WTC11 (cell line): ENCODE measurements around the gene PPP1R12A. TPM values are rescaled to one million over a fixed set of nuclear protein-coding genes. Genes with fewer than 3 reads are reported as not detected.

Experiments
- ATAC-seq: fragments of 200-7000 bp; cut with Tn5 transposase; 2 replicates; pipeline ENCODE4 v1.10.0; 2021; ENCODE audit warnings: mild to moderate bottlenecking, moderate library complexity
- CTCF ChIA-PET: fragments of 300-600 bp; sonication (Branson Sonifier 250); formaldehyde crosslinking; loops from one replicate; lab custom pipeline; 2021; ENCODE audit warnings: antibody characterized with exemption; lab: Charles Lee
- POLR2A ChIA-PET: fragments of 350-600 bp; sonication (Branson Sonifier 250); formaldehyde crosslinking; loops from one replicate; lab custom pipeline; 2021; ENCODE audit warnings: antibody characterized with exemption; lab: Charles Lee
- DNase-seq: peaks from one replicate; pipeline ENCODE4 v3.0.0; 2021; ENCODE audit warnings: low spot score
- H3K27ac Mint-ChIP-seq: 2 replicates; pipeline ENCODE4 v1.8.0; 2021; ENCODE audit warnings: mixed read lengths
- H3K27me3 Mint-ChIP-seq: 2 replicates; pipeline ENCODE4 v1.8.0; 2021; ENCODE audit warnings: low read depth, mild to moderate bottlenecking, moderate library complexity, mixed read lengths
- H3K36me3 Mint-ChIP-seq: 2 replicates; pipeline ENCODE4 v1.8.0; 2021; ENCODE audit warnings: mixed read lengths
- H3K4me1 Mint-ChIP-seq: 2 replicates; pipeline ENCODE4 v1.8.0; 2022; ENCODE audit warnings: mixed read lengths
- H3K4me3 Mint-ChIP-seq: 2 replicates; pipeline ENCODE4 v1.8.0; 2021; ENCODE audit warnings: mild to moderate bottlenecking, moderate library complexity, mixed read lengths
- H3K9me3 Mint-ChIP-seq: 2 replicates; pipeline ENCODE4 v1.8.0; 2021; ENCODE audit warnings: mixed read lengths
- CREB1 ChIP-seq: sonication (generic); formaldehyde crosslinking; IDR thresholded peaks from 2 replicates; pipeline ENCODE4 v1.8.0; 2023; ENCODE audit warnings: mild to moderate bottlenecking, missing genetic modification reagents
- CREM ChIP-seq: sonication (generic); formaldehyde crosslinking; IDR thresholded peaks from 2 replicates; pipeline ENCODE4 v1.8.1; 2022; ENCODE audit warnings: mild to moderate bottlenecking, missing genetic modification reagents, moderate library complexity
- ESRRA ChIP-seq: sonication (generic); formaldehyde crosslinking; IDR thresholded peaks from 2 replicates; pipeline ENCODE4 v1.8.1; 2022; ENCODE audit warnings: mild to moderate bottlenecking, missing genetic modification reagents, borderline replicate concordance
- GTF2I ChIP-seq: fragments of 250-450 bp; sonication (Bioruptor Pico); conservative IDR thresholded peaks from 2 replicates; pipeline ENCODE4 v1.4.0; 2021; ENCODE audit warnings: mild to moderate bottlenecking
- MXD4 ChIP-seq: fragments of 250-450 bp; sonication (Bioruptor Pico); IDR thresholded peaks from 2 replicates; pipeline ENCODE4 v1.8.0; 2021; ENCODE audit warnings: mild to moderate bottlenecking, moderate library complexity, borderline replicate concordance
- NFYB ChIP-seq: sonication (generic); formaldehyde crosslinking; conservative IDR thresholded peaks from 2 replicates; pipeline ENCODE4 v1.8.0; 2022; ENCODE audit warnings: low read depth, missing genetic modification reagents
- NR2C2 ChIP-seq: sonication (generic); formaldehyde crosslinking; IDR thresholded peaks from 2 replicates; pipeline ENCODE4 v1.8.0; 2022; ENCODE audit warnings: mild to moderate bottlenecking, missing genetic modification reagents
- NR3C1 ChIP-seq: sonication (generic); formaldehyde crosslinking; conservative IDR thresholded peaks from 2 replicates; pipeline ENCODE4 v1.8.1; 2023; ENCODE audit warnings: low read depth, mild to moderate bottlenecking, missing genetic modification reagents
- PRRX2 ChIP-seq: fragments of 250-450 bp; sonication (Bioruptor Pico); IDR thresholded peaks from 2 replicates; pipeline ENCODE4 v1.8.0; 2021; ENCODE audit warnings: mild to moderate bottlenecking
- SMAD4 ChIP-seq: sonication (generic); formaldehyde crosslinking; IDR thresholded peaks from 2 replicates; pipeline ENCODE4 v1.8.0; 2022; ENCODE audit warnings: mild to moderate bottlenecking, missing genetic modification reagents
- ZNF232 ChIP-seq: sonication (generic); formaldehyde crosslinking; IDR thresholded peaks from 2 replicates; pipeline ENCODE4 v1.8.0; 2022; ENCODE audit warnings: mild to moderate bottlenecking, missing genetic modification reagents
- ZNF671 ChIP-seq: fragments of 250-450 bp; sonication (Bioruptor Pico); IDR thresholded peaks from 2 replicates; pipeline ENCODE4 v1.8.0; 2021; ENCODE audit warnings: mild to moderate bottlenecking
- total RNA-seq: library from RNA; stranded (reverse); gene quantifications from 3 replicates; pipeline ENCODE4 v1.2.3, GENCODE V29; 2021
- TF ChIP-seq, protein P1 (sequence below): fragments of 250-450 bp; sonication (Bioruptor Pico); IDR thresholded peaks from 2 replicates; pipeline ENCODE4 v1.9.0; 2021; ENCODE audit warnings: mild to moderate bottlenecking
- TF ChIP-seq, protein P2 (sequence below): sonication (generic); formaldehyde crosslinking; IDR thresholded peaks from 2 replicates; pipeline ENCODE4 v1.8.1; 2023; ENCODE audit warnings: mild to moderate bottlenecking, missing genetic modification reagents, moderate library complexity
- TF ChIP-seq, protein P3 (sequence below): sonication (generic); formaldehyde crosslinking; IDR thresholded peaks from 2 replicates; pipeline ENCODE4 v1.8.1; 2023; ENCODE audit warnings: mild to moderate bottlenecking, missing genetic modification reagents
- TF ChIP-seq, protein P4 (sequence below): sonication (generic); formaldehyde crosslinking; IDR thresholded peaks from 2 replicates; pipeline ENCODE4 v1.8.1; 2022; ENCODE audit warnings: missing genetic modification reagents, borderline replicate concordance
- TF ChIP-seq, protein P5 (sequence below): sonication (generic); formaldehyde crosslinking; conservative IDR thresholded peaks from 2 replicates; pipeline ENCODE4 v1.8.1; 2022; ENCODE audit warnings: mild to moderate bottlenecking, missing genetic modification reagents
- TF ChIP-seq, protein P6 (sequence below): fragments of 250-450 bp; sonication (Bioruptor Pico); IDR thresholded peaks from 2 replicates; pipeline ENCODE4 v1.9.0; 2021; ENCODE audit warnings: moderate library complexity, mild to moderate bottlenecking, inconsistent platforms, borderline replicate concordance
- TF ChIP-seq, protein P7 (sequence below): sonication (generic); formaldehyde crosslinking; IDR thresholded peaks from 2 replicates; pipeline ENCODE4 v1.8.0; 2022; ENCODE audit warnings: missing genetic modification reagents

The PPP1R12A gene
- total RNA-seq, 1 experiment from 2014 or later = 83.8 TPM

DNA sequence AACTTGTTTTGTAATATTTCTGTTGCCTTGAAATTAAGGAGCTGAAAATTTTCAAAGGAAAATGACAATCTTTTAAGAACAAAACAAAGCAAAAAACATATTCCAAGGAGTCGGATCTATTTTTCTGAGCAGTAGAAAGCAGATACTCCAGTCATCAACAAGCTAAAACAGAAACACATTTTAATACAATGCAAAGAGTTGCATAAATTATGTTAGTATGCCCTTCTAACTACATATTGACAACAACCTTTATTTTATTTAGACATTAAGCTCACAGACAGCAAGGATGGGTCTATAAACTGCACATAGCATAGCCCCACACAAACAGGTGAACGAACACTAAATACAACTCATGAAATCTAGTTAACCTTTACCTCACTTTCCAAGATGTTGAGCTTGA, 106.0 kb downstream of the PPP1R12A start:
- ATAC-seq (no peak), DNase-seq (no peak)
- ChIA-PET POLR2A (no interaction called here), CTCF (no interaction called here)
- Mint-ChIP-seq H3K27ac (no peak overlapping the region), H3K4me3 (no peak overlapping the region), H3K9me3 (no peaks in the 10 kb centered on the region), H3K36me3 (no peaks in the 10 kb centered on the region), H3K27me3 (no peaks in the 10 kb centered on the region), H3K4me1 (peaks cover 11% of the 10 kb centered on the region)
- TF ChIP-seq ZNF232 (CRISPR knock-in tag) = no peak
- TF ChIP-seq NR2C2 (CRISPR knock-in tag) = no peak
- TF ChIP-seq, protein P1, sequence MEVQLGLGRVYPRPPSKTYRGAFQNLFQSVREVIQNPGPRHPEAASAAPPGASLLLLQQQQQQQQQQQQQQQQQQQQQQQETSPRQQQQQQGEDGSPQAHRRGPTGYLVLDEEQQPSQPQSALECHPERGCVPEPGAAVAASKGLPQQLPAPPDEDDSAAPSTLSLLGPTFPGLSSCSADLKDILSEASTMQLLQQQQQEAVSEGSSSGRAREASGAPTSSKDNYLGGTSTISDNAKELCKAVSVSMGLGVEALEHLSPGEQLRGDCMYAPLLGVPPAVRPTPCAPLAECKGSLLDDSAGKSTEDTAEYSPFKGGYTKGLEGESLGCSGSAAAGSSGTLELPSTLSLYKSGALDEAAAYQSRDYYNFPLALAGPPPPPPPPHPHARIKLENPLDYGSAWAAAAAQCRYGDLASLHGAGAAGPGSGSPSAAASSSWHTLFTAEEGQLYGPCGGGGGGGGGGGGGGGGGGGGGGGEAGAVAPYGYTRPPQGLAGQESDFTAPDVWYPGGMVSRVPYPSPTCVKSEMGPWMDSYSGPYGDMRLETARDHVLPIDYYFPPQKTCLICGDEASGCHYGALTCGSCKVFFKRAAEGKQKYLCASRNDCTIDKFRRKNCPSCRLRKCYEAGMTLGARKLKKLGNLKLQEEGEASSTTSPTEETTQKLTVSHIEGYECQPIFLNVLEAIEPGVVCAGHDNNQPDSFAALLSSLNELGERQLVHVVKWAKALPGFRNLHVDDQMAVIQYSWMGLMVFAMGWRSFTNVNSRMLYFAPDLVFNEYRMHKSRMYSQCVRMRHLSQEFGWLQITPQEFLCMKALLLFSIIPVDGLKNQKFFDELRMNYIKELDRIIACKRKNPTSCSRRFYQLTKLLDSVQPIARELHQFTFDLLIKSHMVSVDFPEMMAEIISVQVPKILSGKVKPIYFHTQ (CRISPR knock-in tag) = no peak
- TF ChIP-seq CREB1 (CRISPR knock-in tag) = no peak
- no peak for TF ChIP-seq PRRX2 (CRISPR knock-in tag)
- no peak for TF ChIP-seq GTF2I (CRISPR knock-in tag)
- TF ChIP-seq ESRRA (CRISPR knock-in tag) = no peak
- TF ChIP-seq CREM = no peak
- no peak for TF ChIP-seq SMAD4
- no peak for TF ChIP-seq NR3C1 (CRISPR knock-in tag)
- TF ChIP-seq, protein P2, sequence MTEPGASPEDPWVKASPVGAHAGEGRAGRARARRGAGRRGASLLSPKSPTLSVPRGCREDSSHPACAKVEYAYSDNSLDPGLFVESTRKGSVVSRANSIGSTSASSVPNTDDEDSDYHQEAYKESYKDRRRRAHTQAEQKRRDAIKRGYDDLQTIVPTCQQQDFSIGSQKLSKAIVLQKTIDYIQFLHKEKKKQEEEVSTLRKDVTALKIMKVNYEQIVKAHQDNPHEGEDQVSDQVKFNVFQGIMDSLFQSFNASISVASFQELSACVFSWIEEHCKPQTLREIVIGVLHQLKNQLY (CRISPR knock-in tag) = no peak
- TF ChIP-seq, protein P3, sequence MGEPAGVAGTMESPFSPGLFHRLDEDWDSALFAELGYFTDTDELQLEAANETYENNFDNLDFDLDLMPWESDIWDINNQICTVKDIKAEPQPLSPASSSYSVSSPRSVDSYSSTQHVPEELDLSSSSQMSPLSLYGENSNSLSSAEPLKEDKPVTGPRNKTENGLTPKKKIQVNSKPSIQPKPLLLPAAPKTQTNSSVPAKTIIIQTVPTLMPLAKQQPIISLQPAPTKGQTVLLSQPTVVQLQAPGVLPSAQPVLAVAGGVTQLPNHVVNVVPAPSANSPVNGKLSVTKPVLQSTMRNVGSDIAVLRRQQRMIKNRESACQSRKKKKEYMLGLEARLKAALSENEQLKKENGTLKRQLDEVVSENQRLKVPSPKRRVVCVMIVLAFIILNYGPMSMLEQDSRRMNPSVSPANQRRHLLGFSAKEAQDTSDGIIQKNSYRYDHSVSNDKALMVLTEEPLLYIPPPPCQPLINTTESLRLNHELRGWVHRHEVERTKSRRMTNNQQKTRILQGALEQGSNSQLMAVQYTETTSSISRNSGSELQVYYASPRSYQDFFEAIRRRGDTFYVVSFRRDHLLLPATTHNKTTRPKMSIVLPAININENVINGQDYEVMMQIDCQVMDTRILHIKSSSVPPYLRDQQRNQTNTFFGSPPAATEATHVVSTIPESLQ (CRISPR knock-in tag) = no peak
- TF ChIP-seq, protein P4, sequence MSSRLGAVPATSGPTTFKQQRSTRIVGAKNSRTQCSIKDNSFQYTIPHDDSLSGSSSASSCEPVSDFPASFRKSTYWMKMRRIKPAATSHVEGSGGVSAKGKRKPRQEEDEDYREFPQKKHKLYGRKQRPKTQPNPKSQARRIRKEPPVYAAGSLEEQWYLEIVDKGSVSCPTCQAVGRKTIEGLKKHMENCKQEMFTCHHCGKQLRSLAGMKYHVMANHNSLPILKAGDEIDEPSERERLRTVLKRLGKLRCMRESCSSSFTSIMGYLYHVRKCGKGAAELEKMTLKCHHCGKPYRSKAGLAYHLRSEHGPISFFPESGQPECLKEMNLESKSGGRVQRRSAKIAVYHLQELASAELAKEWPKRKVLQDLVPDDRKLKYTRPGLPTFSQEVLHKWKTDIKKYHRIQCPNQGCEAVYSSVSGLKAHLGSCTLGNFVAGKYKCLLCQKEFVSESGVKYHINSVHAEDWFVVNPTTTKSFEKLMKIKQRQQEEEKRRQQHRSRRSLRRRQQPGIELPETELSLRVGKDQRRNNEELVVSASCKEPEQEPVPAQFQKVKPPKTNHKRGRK (CRISPR knock-in tag) = no peak
- TF ChIP-seq, protein P5, sequence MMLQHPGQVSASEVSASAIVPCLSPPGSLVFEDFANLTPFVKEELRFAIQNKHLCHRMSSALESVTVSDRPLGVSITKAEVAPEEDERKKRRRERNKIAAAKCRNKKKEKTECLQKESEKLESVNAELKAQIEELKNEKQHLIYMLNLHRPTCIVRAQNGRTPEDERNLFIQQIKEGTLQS (CRISPR knock-in tag) = no peak
- TF ChIP-seq, protein P6, sequence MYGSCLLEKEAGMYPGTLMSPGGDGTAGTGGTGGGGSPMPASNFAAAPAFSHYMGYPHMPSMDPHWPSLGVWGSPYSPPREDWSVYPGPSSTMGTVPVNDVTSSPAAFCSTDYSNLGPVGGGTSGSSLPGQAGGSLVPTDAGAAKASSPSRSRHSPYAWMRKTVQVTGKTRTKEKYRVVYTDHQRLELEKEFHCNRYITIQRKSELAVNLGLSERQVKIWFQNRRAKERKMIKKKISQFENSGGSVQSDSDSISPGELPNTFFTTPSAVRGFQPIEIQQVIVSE (CRISPR knock-in tag) = no peak
- no peak for TF ChIP-seq MXD4
- TF ChIP-seq ZNF671 (CRISPR knock-in tag) = no peak
- no peak for TF ChIP-seq NFYB (CRISPR knock-in tag)
- TF ChIP-seq, protein P7, sequence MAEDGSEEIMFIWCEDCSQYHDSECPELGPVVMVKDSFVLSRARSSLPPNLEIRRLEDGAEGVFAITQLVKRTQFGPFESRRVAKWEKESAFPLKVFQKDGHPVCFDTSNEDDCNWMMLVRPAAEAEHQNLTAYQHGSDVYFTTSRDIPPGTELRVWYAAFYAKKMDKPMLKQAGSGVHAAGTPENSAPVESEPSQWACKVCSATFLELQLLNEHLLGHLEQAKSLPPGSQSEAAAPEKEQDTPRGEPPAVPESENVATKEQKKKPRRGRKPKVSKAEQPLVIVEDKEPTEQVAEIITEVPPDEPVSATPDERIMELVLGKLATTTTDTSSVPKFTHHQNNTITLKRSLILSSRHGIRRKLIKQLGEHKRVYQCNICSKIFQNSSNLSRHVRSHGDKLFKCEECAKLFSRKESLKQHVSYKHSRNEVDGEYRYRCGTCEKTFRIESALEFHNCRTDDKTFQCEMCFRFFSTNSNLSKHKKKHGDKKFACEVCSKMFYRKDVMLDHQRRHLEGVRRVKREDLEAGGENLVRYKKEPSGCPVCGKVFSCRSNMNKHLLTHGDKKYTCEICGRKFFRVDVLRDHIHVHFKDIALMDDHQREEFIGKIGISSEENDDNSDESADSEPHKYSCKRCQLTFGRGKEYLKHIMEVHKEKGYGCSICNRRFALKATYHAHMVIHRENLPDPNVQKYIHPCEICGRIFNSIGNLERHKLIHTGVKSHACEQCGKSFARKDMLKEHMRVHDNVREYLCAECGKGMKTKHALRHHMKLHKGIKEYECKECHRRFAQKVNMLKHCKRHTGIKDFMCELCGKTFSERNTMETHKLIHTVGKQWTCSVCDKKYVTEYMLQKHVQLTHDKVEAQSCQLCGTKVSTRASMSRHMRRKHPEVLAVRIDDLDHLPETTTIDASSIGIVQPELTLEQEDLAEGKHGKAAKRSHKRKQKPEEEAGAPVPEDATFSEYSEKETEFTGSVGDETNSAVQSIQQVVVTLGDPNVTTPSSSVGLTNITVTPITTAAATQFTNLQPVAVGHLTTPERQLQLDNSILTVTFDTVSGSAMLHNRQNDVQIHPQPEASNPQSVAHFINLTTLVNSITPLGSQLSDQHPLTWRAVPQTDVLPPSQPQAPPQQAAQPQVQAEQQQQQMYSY = no peak
